ENCODE data around the gene HAUS7. TPM values are rescaled to one million over a fixed set of nuclear protein-coding genes. Genes with fewer than 3 reads are reported as not detected.

The HAUS7 gene
- total RNA-seq, 4 donors from 2014 or later, result 5.1 to 34.4 (median 27.1) TPM

DNA sequence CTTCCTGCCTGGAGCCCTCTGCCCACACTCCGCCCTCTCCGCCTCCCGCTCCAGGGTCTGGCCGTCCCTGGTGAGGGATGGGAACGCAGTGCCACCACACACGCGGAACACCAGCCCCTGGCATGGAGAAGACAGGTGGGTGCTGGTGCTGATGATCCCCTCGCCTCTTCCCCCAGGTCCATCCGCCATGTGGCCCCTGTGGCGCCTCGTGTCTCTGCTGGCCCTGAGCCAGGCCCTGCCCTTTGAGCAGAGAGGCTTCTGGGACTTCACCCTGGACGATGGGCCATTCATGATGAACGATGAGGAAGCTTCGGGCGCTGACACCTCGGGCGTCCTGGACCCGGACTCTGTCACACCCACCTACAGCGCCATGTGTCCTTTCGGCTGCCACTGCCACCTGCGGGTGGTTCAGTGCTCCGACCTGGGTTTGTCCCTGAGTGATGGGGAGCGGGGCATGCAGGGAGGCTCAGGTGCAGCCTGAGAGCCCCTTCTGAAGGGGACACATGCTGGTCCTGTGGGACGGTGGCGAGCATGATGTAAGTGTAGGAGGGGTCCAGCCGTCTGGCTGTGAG is 34.2 kb upstream of the HAUS7 start:
- no peaks in the 10 kb centered on the region for H3K4me1 ChIP-seq
- intact Hi-C loops (cut with DNase I; ENCODE audit: low total_unique reads), result no loop called here
- H3K36me3 ChIP-seq, result no peaks in the 10 kb centered on the region
- TF ChIP-seq CTCF (IDR thresholded peaks at IDR 0.05) (no peak), POLR2A (IDR thresholded peaks at IDR 0.05) (no peak)
- H3K9me3 ChIP-seq, result no peaks in the 10 kb centered on the region
- H3K27me3 ChIP-seq, result no peaks in the 10 kb centered on the region
- no peak overlapping the region for H3K4me3 ChIP-seq
- DNase-seq, result no peak
- no peak overlapping the region for H3K27ac ChIP-seq

DNA sequence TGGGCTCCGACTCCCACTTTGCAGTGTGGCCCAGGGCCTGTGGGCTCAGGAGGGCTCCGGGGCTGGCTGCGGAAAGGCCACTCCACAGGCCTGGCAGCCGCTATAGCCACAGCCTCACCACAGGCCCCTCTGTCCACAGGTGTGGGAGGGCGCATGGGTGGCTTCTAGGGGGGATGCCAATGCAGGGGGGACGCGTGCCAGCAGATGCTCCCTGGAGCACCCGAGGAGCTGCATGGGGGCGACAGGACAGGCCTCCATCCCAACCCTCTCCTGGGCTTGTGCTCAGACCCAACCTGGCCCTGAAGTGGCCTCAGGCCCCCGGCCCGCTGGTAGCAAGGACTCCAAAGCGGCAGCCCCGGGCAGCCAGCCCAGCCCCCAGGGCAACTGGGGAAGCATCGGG is 32.4 kb upstream of the HAUS7 start:
- no peaks in the 10 kb centered on the region for H3K27me3 ChIP-seq
- no peaks in the 10 kb centered on the region for H3K4me1 ChIP-seq
- H3K27ac ChIP-seq, result no peak overlapping the region
- TF ChIP-seq POLR2A (IDR thresholded peaks at IDR 0.05), result no peak
- no peak for TF ChIP-seq CTCF (IDR thresholded peaks at IDR 0.05)
- no peak for DNase-seq
- no peaks in the 10 kb centered on the region for H3K36me3 ChIP-seq
- no peaks in the 10 kb centered on the region for H3K9me3 ChIP-seq
- H3K4me3 ChIP-seq, result no peak overlapping the region
- intact Hi-C loops (cut with DNase I; ENCODE audit: low total_unique reads), result no loop called here

GRCh38 chrX:153502131-153502530 is 31.8 kb upstream of the HAUS7 start:
- H3K9me3 ChIP-seq, result no peaks in the 10 kb centered on the region
- H3K27ac ChIP-seq, result no peak overlapping the region
- DNase-seq, result no peak
- H3K36me3 ChIP-seq, result no peaks in the 10 kb centered on the region
- intact Hi-C loops (cut with DNase I; ENCODE audit: low total_unique reads), result no loop called here
- no peak overlapping the region for H3K4me3 ChIP-seq
- no peaks in the 10 kb centered on the region for H3K4me1 ChIP-seq
- no peaks in the 10 kb centered on the region for H3K27me3 ChIP-seq
- TF ChIP-seq CTCF (IDR thresholded peaks at IDR 0.05) (no peak), POLR2A (IDR thresholded peaks at IDR 0.05) (no peak)

DNA sequence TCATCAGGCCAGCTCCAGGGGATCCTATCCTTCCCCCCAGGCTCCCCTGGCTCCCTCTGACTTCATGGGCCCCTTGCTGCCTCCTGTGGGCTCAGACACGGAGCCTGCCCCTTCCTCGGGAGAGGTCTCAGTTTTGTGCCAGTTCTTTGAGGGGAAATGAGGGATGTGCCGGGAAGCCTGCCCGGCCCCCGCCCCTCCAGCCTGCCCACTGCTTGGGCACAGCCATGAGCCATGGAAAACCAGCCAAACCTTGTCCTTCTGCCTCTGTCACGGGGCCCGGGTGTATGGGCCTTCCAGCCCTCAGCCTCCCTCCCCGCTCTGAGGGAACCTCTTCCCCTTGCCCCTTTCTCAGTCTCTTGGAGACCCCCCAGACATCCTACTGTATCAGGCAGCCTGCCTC is 31.2 kb upstream of the HAUS7 start:
- TF ChIP-seq CTCF (IDR thresholded peaks at IDR 0.05), result no peak
- no peak for TF ChIP-seq POLR2A (IDR thresholded peaks at IDR 0.05)
- H3K9me3 ChIP-seq, result no peaks in the 10 kb centered on the region
- intact Hi-C loops (cut with DNase I; ENCODE audit: low total_unique reads), result no loop called here
- no peaks in the 10 kb centered on the region for H3K4me1 ChIP-seq
- no peak overlapping the region for H3K27ac ChIP-seq
- H3K4me3 ChIP-seq, result no peak overlapping the region
- DNase-seq, result no peak
- H3K36me3 ChIP-seq, result no peaks in the 10 kb centered on the region
- no peaks in the 10 kb centered on the region for H3K27me3 ChIP-seq

GRCh38 chrX:153500676-153501280 is 30.4 kb upstream of the HAUS7 start:
- intact Hi-C loops (cut with DNase I; ENCODE audit: low total_unique reads), result no loop called here
- no peaks in the 10 kb centered on the region for H3K4me1 ChIP-seq
- H3K9me3 ChIP-seq, result no peaks in the 10 kb centered on the region
- no peaks in the 10 kb centered on the region for H3K27me3 ChIP-seq
- no peak for DNase-seq
- H3K27ac ChIP-seq, result no peak overlapping the region
- no peak for TF ChIP-seq CTCF (IDR thresholded peaks at IDR 0.05)
- no peak for TF ChIP-seq POLR2A (IDR thresholded peaks at IDR 0.05)
- no peaks in the 10 kb centered on the region for H3K36me3 ChIP-seq
- no peak overlapping the region for H3K4me3 ChIP-seq

All from uterus (tissue), 4 donors.